Caki2 (cell line): Measurements from ENCODE around the gene ITGA5. TPM values are rescaled to one million over a fixed set of nuclear protein-coding genes. Genes with fewer than 3 reads are reported as not detected.

Experiments
- DNase-seq: peaks from one replicate; pipeline ENCODE4 v3.0.0-alpha.2; 2015; ENCODE audit warnings: low read depth
- in situ Hi-C: cut with HindIII; loops from 2 replicates; pipeline ENCODE4 v1.10.0; 2016; ENCODE audit warnings: low sequenced_read_pairs, low pct_unique_long_range_greater_than_20kb, mixed read lengths
- total RNA-seq: library from RNA; depleted of rRNA; stranded (reverse); fragments of >200 nt; shearing (Covaris generic); gene quantifications from 2 replicates; pipeline ENCODE4 v1.2.3, GENCODE V29; 2014; ENCODE audit warnings: low replicate concordance

The ITGA5 gene
- total RNA-seq, 1 experiment from 2014 or later, result 44.7 TPM

DNA sequence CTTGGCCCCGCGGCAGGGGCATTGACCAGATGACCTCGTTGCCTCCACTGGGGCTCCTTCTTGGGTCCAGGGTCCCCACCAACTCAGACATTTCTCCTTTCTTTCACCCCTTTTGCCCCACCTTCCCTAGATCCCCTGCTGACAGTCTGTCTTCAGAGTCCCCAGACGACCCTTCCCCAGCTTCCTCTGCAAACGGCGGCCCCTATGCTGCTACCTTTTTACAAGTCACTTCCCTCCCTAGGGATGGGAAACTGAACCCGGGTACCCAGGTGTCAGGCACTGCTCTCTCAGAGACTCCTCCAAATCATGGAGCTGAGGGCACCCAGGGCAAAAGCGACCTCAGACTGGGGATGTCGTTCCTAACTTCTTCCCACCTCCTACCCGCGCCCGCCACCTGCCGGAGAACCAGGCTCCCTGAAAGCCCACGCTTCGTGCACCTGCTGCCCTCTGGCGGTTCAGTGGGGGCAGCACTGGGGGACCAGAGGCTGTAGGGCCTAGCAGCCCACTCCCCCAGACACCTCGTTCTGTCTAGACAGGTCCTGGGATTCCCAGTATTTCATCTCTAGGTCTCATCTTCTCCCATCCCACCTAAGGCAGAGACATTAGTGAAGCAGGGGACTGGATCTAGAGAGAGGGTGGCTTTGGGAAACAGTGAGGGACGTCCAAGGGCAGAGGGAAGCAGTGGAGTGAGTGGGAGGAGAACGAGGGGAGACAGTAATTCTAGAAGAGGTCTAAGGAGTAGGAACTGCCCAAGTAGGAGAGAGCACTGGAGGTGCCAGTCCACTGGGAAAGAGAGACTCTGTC is 39.5 kb downstream of the ITGA5 start:
- in situ Hi-C loops, result no loop called here
- DNase-seq, result peak; percentile 86

DNA sequence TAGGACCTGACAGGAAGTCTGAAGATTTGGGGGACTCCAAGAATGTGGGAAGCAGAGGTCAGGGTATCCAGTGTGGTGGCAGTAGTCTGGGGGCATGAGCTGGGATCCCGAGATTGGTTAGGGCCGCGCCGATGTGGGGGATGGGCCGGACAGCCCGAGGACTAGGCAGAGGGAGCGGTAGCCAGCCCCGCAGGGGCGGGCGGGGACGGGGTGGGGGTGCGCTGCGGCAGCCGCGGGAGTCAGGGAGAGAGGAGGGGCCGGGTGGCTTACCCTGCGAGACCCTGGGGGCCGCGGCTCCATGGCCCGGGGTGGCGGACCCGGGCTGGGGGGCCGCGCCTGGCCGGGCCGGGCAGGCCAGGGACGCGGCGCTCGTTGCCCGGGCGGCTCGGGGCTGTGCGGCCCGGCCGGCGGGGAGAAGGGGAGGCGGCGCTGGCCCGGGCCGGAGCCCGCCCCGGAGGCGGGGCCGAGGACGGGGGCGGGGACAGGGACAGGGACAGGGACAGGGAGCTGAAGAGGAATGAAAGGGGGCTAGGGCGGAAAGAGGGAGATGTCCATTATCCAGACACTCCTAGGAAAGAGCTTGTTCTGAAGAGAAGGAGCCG is 40.2 kb downstream of the ITGA5 start:
- in situ Hi-C loops, result no loop called here

DNA sequence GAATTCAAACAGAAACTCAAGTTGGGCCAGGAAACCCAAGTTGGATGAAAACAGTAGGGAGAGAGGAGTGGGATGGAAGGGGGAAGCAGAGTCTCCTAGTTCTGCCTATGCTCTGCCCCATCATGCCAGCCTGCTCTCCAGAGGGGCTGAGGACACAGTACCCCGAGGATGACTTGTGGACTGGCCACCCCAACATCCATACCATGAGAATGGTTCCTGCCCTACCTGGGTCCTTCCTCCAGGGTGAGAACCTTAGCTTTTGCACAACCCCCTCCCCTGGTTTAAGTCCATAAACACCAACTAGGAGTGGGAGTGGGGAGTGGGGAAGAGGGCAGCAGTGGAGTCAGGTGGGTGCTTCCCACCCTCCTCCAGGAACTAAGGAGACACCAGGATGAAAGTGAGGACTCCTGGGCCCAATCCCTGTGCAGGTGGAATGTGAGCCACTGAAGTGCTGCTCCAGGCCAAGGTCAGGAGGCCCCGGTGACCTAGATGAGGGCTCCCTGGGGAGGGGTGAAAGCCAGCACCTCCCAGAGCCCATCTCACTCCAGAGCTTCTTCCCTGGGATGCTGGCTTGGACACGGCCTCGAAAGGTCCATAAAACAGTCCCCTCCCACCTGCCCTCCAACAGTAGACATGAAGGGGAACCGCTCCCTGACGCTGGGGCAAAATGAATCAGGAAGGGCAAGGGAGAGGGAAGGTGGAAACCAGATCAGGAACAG is 41.1 kb downstream of the ITGA5 start:
- no peak for DNase-seq
- in situ Hi-C loops, result no loop called here

More for the DNA sequence above, 40.2 kb downstream of the ITGA5 start:
- peak; percentile 74 for DNase-seq

DNA sequence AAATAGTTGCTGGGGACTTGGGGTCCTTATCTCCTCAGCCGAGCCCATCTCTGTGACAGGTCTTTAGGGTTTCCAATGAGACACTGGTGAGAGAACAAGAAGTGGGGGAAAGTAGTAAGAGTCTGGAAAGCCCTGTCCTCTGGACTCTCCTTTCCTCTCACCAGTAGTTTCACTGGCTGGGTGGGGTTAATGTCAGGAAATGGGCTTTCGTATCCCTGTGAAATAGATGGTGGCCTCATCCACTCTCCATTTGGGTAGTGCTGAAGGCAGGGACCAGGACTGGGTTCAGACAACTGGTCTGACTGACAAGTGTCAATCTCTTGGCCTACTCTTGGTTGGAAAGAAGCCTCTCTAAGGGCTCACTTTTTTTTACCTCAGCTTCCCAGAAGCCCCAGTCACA is 42.1 kb downstream of the ITGA5 start:
- no peak for DNase-seq
- in situ Hi-C loops, result no loop called here

DNA sequence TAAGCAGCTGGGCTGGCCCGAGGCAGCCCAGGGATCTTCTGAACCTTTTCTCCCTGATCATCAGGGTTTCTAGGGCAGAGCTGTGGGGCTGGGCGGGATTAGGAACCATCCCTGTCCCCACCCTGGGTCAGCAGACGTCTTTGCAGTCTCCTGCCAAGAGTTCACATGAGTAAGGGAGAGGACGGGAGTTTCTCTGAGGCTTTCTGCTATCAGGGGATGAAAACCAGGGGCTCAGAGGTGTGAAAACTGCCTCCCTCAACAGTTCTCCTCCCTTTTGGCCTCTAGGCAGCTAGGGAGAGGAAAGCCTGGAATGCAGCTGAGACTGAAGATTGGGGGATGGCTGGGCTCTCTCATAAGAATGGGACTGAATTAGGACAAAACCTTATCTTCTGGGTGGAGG is 42.5 kb downstream of the ITGA5 start:
- in situ Hi-C loops, result no loop called here
- no peak for DNase-seq

DNA sequence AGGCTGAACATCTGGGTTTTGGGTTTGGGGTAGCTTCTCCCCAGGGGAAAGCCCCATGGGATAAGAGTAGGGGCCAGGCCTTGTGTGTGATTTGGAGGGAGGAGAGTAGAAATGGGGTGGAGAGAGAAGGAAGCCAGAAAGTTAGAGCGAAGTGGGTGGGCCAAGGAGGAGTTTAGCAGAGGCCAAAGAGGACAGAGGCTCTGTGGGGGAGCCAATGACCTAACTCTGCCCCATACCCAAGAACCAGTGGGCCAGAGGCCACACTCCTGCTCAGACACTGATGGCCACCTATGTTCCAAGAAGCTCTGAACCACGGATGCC is 43.8 kb downstream of the ITGA5 start:
- in situ Hi-C loops, result no loop called here
- DNase-seq, result no peak

DNA sequence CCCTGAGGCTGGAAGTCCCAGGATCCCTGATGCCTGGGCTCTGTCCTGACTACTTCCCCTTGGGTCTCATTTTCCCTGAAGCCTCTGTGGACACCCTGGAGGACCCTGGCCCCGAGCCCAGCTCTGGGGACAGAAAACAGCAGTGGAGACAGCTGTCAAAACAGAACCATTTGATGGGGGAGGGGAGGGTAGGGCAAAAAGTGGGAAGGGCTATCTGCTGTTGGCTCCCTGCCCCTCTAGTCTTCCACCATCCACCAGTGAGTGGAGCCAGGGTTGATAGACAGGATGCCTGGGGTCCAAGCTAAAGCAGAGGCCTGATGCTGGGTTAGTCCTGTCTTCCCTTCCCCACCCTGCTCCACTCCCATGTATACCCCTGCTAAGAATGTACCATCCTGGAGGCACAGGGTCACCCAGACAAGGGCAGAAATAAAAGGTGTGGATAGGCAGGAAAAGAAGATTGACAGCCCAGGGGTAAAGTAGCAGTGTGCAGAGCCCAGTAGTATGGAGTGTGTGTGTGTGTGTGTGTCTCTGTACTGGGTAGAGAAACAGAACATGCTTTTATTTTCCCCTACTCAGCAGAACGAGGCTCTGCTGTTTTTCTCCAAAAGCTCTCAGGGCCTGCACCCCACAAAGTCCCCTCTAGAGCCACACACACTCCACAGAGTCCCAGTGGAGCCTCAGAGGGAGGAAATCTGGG is 44.4 kb downstream of the ITGA5 start:
- no peak for DNase-seq
- in situ Hi-C loops, result no loop called here

DNA sequence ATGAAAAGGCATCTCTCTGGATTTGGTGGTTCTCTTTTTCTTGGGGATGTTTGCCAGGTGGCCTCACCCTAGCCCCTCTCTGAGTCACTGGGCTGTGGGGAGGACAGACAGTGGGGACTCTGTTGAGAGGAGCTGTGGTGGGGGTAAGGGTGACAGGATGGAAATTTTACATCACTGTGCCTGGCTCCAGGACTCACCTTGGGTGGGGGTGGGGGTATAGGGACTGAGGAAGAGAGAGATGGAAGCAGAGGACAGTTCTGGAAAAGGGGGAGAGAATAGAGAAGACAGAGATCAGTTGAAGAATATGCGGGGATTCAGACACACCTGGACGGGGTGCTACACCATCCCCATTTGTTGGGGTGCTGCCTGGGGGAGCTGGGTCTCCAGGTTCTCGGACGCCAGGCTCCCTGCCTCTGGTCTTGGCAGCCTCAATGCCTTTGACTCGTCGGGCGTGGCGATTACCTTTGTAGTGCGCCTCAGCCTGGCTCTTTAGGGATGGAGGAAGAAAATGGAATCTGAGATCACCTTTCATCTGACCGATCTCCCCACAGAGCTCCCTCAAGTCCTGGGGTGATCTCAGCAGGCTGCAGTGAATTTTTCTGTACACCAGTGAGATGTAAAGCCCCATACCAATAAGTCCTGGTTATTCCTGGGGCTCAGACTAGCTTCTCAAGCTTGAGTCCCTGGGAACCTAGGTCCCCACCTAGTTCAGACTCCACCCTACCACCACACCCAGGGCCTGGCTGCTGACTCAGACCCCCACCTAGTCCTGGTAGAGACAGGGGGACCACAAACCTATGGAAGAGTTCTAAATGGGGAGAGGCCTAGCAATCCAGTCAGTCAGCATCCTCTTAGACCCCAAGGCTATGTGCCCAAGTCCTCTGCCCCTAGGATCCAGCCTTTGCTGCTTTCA is 45.2 kb downstream of the ITGA5 start:
- no peak for DNase-seq
- in situ Hi-C loops, result no loop called here

DNA sequence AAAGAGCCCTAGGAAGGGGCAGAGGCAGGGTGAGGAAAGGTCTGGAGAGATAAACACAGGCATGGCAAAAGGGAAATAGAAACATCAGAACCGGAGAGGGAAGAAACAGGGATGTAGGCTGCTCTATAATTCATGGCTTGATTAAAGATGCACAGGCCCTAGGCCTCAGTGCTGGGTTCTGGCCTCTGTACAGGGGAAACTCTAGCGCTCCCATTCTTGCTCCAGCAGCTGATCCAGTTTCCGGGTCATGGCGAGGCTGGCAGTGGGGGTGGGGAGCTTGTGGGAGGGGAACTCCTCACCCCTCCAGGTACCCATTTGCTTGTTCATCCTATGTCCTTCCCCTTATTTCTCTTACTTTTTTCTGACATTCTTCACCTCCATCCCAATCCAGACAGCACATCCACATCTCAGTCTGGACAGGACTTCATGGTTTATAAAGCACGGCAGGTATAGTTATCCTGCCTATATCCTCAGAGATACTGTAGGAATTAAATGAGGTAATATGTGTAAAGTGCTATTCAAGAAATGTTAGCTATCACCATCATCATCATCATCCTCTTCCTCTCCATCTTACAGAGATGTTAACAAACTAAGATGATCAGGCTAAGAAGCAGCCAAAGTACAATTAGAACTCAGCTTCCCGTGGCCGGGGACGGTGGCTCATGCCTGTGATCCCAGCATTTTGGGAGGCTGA is 46.8 kb downstream of the ITGA5 start:
- in situ Hi-C loops, result no loop called here
- DNase-seq, result no peak

DNA sequence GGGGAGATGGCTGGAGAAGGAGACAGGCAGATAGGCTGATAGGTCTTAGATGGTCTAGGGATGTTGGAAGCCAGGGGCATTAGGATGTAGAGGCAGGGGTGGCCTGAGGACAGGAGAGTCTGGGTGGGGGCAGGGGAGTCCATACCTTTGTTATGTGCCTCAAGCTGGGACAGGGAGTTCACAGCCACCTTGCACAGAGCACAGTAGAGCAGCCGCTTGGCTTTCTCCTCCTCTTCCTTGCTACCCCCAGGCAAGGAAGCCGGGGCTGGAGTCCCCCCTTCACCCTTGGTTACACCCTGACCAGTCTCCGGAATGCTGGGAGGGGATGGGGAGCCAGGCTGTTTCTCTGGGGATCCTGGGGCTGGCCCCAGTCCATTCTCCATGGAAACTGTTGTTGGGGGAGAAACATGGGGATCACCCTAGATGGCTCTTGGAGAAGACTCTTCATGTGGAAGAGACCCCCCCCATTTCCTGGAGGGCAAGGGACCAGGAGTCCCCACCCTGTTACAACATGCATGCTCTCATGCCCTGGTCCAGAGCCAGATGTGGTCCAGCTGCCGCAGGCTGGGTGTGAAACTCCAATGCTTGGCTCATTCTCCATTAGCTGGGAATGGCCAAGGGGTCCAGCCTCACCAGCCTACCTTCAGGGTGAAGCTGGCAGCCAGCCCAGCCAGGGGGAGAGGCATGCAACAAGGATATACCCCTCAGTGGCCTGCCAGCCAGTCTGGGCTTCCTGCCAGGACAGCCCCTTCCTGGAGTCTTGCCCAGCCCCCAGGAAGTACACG is 47.5 kb downstream of the ITGA5 start:
- DNase-seq, result no peak
- in situ Hi-C loops, result no loop called here

DNA sequence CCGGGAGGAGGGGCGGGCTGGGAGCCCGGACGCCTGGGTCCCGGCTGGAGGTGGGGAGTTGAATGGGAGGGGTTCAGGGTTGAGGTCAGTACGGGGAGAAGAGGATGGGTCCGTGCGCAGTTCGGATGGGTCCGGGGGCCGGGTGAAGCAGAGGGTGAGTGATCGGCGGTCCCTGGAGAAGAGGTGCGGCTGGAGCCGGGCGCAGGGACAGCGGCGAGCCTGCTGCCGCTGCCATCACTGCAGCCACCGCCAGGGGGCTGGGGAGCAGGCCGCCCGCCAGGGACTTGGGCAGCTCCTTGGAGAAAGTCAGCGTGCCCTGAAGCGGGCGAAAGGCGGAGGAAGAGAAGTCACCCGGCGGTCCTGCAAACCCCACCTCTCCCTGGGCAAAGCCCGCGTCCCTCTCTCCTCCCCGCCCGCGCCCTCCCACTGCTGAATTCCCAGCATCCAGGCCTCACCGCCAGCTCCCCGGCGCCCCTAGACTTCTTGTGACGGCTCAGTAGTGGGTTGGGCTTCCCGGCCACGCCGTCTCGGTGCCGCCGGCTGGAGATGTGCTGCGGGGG is 48.8 kb downstream of the ITGA5 start:
- in situ Hi-C loops, result no loop called here
- DNase-seq, result peak; percentile 82

DNA sequence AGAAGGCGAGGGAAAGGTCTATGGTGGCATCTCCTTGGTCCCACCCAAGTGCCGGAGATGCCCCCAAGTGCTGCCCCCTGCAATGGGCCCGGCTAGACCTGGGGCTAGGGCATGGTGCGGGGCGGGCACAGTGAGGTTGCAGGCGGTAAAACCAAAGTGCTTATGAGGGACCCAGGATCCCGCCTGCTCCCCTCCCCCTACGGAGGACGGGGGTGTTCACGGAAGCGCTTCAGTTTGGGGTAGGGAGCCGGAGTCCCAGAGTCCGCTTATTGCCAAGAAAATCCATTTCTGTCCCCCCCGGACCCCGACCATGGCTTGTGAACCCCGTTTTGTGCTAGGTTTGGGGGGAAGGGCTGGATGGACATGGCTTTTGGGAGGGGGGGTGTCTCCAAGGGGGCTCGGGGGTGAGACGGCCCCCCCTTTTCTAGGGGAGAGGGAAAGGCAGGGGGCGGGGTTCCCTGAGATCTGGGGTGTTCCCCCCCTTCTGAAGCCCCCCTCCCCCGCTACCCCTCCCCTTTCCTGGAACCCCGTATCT is 49.4 kb downstream of the ITGA5 start:
- in situ Hi-C loops, result no loop called here
- no peak for DNase-seq

DNA sequence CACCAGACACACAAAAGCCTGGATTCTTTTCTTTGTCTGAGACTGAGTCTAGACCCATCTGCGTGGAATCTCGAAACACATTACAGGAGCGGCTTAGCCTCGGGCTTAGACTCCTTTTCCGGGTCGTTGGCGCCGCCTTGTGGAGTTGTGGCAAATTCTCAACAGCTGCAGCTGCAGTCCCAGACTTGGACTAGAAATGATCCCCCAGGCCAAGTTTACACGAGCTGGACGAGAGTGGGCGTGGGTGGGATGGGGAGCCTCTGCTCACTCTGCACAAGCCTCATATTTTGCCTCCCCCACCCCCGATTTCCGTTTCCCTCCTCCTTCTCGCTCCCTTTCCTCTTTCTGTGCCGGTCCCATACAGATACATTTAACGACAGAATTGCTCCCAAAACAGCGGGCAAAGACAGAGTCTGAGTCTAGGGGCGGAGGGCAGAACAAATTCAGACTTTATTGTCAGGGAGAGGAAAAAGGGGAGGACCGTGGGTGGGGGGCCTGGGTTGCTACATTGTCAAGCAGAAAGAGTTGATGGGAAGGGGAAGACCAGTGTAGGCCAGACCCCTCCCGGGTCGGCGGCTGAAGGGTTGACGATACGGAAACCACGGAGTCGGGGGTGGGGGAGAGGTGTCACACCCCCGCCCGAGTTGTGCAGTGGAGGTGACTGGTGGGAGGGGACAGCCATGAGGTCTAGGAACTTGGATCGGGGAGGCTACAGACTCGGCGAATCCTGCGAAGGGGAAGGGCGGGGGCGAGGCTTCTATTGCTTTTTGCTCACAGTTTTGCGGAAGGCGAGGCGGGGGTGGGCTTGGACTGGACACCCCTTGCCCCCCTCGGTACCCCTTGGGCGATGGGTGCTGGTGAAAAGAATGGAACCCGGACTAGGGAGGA is 50.1 kb downstream of the ITGA5 start:
- in situ Hi-C loops, result no loop called here
- peak; percentile 61 for DNase-seq

DNA sequence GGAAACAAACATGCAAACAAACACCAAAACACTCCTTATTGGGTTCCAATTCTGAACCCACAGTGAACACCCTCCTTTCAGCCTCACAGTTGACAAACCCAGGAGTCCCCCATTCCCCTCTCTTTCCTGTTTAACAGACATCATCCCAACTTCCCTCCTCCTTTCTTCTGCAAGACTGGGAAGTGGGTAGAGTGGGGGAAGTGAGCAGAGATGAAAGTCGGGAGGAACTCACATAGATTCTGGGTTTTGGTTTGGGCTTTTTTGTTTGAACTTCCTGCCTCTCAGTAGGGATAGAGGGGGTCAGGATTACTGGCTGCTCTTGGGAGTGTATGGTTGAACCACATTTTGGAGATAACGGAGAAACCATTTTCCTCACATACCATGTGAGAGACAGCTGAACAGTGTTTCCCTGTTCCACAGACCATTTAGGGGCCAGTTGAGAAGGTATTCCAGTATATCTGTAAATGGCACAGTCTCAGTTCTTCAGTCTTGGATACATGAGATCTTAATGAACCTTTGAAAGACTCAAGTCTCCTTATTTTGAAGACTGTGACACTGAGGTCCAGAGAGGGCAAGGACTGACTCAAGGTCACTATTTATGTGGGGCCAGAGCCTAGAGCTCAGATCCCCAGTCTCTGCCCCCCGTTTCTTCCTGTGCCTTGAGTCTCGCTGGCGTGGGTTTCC is 50.9 kb downstream of the ITGA5 start:
- in situ Hi-C loops, result no loop called here
- DNase-seq, result no peak

DNA sequence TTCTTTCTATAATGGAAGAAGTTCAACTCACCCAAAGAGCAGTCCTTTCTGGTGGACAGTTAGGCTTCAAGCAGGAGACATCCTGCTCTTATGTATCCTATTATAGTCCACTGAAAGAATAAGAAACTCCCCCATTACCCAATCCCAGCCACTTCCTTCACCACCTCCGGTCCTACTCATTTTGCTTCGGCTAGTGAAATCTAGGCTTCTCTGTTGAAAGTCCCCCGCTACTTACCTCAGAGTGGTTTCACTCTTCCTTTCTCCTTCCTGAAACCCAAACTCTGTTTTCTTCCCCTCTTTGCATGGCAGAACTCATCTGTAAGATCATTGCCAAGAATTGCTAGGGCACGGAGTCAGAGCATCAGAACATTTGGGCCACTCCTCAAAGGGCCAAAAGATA is 54.7 kb downstream of the ITGA5 start, which contains the start of gene GPR84:
GPR84 (minus strand) TSS at position 74 of the 400 bp plus-strand sequence. CDS start 635 bp downstream, outside the sequence.
- in situ Hi-C loops, result loop anchor here (5.0 kb wide), 1 partner anchor 72 kb away; no protein-coding TSS in a partner anchor
- no peak for DNase-seq
